Caki2 (cell line): Measurements from ENCODE around the gene POU3F1. TPM values are rescaled to one million over a fixed set of nuclear protein-coding genes. Genes with fewer than 3 reads are reported as not detected.

Source experiments
- DNase-seq: peaks from one replicate; pipeline ENCODE4 v3.0.0-alpha.2; 2015; ENCODE audit warnings: low read depth
- in situ Hi-C: cut with HindIII; loops from 2 replicates; pipeline ENCODE4 v1.10.0; 2016; ENCODE audit warnings: low sequenced_read_pairs, low pct_unique_long_range_greater_than_20kb, mixed read lengths
- total RNA-seq: library from RNA; depleted of rRNA; stranded (reverse); fragments of >200 nt; shearing (Covaris generic); gene quantifications from 2 replicates; pipeline ENCODE4 v1.2.3, GENCODE V29; 2014; ENCODE audit warnings: low replicate concordance

Gene POU3F1
- total RNA-seq, 1 experiment from 2014 or later, result not detected

DNA sequence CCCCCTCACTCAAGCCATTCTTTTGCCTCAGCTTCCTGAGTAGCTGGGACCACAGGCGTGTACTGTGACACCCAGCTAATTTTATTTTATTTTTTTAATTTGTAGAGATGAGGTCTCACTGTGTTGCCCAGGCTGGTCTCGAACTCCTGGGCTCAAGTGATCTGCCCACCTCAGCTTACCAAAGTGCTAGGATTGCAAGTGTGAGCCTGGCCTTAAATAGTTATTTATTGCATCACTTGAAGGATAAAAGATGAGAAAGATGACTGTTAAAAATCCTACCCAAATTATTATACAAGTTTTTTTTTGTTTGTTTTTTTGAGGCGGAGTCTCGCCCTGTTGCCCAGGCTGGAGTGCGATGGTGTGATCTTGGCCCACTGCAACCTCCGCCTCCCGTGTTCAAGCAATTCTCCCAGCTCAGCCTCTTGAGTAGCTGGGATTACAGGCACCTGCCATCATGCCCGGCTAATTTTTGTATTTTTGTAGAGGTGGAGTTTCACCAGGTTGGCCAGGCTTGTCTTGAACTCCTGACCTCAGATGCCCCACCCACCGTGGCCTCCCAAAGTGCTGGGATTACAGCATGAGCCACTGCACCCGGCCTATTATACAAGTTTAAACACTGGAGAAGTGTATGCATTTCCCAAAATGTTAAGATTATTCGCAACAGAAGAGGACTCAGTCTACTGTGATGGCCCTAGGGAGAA lies 31.7 kb downstream of the POU3F1 start:
- DNase-seq, result no peak
- in situ Hi-C loops, result no loop called here

DNA sequence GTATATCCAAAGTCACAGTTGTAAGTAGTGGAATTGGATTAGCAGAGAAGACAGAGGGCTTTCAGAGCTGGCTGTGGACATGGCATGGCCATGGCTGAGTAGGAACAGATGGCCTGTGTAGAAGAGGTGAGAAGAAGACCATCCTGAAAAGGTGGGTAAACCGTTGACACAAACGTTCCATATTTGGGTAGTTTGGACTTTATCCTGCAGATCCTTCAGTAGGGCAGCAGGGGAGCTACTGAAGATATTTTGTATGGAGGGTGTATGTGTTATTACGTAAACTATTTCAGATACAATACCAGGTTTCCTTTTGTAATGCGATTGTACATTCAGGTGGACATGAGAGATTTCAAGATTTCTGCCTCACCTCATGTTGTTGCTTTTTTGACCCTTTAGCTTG lies 32.4 kb downstream of the POU3F1 start:
- no peak for DNase-seq
- in situ Hi-C loops, result no loop called here

DNA sequence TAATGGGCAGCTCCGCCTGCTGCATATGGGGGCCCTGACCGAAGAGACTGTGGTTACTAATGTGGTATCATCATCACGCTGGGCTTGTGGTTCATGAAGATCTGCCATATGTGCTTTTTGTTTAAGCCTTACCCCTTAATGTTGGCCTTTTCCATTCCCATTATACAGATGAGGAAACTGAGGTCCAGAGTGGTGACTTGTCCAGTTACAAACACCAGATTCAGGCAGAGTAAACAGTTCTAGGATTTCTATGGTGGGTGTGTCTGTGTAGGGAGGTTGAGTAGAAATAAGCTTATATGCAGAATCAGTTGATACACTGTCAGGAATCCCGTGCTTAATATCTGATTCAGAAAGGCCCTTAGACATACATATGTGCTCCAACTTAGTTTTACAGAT lies 33.4 kb downstream of the POU3F1 start:
- no peak for DNase-seq
- in situ Hi-C loops, result no loop called here

DNA sequence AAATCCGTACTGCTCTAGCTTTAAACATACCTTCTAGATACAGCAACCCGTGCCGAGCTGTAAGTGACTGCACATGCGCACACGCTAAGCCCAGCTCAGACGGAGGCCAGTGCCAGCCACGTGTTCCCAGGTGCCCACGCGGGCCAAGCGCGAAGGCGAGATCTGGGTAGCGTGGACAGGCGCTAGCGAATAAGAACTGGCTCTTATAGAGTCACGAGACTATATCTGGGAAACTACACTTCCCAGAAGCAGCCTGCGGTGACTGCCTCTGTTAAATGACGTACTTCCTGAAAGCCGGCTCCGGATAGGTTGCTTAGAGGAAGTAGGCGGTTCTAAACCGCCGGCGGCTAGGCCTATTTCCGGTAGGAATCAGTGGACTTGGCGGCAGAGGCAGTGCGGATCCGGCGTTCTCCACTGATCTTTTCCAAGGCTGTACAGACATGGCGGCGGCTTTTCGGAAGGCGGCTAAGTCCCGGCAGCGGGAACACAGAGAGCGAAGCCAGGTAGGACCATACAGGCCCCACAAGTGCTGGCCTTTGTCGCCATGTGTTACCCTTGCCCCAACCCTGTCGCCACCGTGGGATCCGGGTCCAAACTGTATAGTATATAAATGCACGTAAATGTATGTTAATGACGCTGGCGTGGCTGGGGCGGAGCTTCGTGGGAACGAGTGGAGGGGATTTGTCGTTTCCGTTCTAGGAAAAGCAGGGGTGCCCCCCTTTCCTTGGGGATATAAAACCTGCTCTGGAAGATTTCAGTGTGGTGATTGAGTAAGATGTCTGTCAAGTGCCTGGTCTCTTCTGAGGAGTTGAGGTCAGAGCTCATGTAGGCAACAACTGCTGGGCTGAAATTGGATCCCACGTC lies 34.0 kb downstream of the POU3F1 start, which contains the start of gene UTP11:
UTP11 (plus strand) TSS at position 372 of the 864 bp plus-strand sequence; CDS start at position 441, 69 bp downstream.
- peak; percentile 97 for DNase-seq
- in situ Hi-C loops, result no loop called here

DNA sequence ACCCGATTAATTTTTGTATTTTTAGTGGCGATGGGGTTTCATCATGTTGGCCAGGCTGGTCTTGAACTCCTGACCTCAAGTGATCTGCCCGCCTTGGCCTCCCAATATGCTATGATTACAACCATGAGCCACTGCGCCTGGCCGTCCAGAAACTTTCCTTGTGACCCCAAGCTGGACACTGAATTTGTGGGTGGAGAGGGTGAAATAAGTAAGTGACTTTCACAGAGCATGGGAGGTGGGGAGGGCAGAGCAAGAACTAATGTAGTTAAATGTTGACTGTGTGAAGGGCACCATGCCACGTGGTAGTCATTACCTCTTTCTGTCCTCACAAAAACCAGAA lies 36.8 kb downstream of the POU3F1 start:
- DNase-seq, result no peak
- in situ Hi-C loops, result no loop called here

- in situ Hi-C loops, result no loop called here
- no peak for DNase-seq
Measured at GRCh38 chr1:38009088-38009840, 37.3 kb downstream of the POU3F1 start.

GRCh38 chr1:38006008-38006828 lies 40.4 kb downstream of the POU3F1 start:
- no peak for DNase-seq
- in situ Hi-C loops, result no loop called here

DNA sequence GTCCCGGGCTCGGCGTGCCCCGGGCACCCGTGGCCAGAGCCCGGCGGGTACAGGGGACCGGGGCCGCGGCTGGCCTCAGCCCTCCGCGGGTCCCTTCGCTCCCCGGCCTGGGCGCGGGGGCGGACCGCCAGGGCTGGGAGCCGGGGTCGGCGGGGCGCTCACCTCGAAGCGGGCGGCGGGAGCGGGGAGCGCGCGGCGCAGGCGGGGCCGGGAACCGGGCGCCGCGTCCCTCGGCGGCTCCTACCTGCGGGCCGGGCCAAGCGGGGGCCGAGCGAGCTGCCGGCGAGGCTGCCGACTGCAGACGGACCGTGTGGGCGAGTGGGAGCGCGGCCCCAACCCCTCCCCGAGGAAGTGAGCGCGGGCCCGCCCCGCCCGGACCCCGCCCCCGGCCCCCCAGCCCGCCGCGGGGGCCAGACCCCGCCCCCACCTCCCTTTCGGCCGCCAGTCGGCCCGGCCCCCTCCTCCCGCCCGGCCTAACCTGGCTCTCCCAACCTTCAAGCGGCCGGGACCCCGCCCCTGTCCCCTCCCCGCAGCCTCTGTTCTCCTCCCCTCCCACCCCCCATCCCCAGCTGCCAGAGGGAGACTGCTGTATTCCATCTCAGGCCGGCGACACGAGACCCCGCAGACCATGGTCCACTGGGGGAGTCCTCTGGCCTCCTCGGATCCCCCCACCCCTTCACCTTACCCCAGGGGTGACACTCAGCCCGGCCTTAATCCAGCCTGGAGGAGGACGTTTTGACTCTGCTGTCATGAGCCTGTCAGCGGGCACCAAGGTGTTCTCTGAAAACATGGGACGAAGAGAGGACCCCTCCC lies 41.2 kb downstream of the POU3F1 start, which contains the start of gene FHL3:
FHL3 (minus strand) TSS at position 320 of the 813 bp plus-strand sequence. CDS start 6,102 bp downstream, outside the sequence.
- no peak for DNase-seq
- in situ Hi-C loops, result no loop called here

DNA sequence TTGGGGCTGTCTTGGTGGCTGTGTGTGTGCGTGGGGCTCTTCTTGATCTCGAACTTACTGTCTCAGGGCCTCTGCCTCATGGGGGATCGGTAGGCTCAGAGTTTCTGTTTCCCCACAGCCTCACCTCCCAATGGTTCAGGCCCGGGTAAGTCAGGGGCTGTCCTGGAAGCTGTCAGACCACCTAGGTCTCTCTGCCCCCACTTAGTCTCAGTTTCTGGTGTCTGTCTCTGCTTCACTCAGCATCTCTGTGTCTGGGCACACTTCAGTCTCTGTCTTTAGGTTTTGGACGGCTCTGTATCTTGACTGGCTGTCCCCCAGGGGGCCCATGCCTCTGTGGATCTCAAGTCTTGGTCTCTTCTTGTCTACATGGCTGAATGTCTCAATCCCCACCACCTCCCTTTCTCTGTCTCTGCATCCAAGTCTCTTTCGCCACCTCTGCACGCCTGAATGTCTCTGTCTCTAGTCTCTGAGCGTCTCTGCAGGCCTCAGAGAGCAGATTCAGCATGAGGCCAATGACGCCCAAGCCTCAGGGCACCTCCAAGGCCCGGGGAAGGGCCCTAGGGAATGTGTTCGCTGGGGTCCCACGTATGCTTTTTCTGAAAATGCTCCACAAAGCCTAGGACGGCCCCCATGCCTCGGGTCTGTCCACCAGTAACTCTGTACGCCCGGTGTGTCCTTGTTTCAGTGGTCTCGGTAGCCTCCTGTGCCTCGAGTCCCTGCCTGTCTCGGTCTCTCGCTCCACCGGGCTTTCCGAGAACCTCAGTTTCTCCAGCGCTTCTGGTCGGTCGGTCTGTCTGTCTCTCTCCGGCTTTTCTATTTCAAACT lies 42.1 kb downstream of the POU3F1 start:
- no peak for DNase-seq
- in situ Hi-C loops, result no loop called here

DNA sequence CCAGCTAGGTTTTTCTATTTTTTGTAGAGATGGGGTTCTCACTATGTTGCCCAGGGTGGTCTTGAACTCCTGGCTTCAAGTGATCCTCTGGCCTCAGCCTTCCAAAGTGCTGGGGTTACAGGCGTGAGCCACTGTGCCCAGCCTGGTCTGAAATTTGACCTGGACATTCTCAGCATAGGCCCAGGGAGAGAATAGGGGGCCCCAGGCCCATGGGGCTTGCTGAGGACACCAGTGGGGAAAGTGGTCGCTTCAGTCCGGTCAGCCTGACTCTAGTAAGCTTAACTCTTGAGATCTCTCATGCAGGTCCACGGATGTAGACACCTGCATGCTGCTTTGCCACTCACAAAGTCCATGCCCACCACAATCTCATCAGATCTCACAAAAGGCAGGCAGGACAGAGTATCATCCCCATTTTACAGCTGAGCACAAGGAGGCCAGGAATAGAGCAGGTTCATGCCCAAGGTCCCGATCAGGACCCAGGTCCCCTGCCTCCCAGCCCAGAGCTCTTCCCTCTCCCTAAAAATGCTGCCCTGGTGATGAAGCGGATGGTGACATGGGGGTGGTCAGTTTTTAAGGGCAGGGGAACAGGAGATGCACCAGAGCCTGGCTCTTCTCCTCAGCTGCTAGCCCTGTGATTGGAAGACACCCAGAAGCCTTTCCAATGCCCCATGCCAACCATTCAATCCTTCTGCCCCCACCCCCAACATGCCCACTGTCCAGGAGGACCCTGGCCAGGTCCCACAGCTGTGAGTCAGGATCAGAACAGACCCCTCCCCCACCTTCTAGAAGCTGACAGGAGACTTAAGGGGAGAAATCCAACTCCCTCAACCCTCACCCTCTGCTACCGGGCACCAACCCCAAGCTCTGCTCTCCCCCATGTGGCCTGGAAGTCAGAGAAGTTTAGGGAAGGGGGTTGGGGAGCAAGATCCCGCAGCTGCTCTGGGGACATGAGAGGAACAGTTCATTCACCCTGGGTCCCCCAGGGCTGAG lies 43.0 kb downstream of the POU3F1 start:
- DNase-seq, result no peak
- in situ Hi-C loops, result no loop called here

- in situ Hi-C loops, result no loop called here
- no peak for DNase-seq
Measured at GRCh38 chr1:38000529-38001455, 45.8 kb downstream of the POU3F1 start.

- in situ Hi-C loops, result no loop called here
- no peak for DNase-seq
Measured at GRCh38 chr1:38000233-38000528, 46.4 kb downstream of the POU3F1 start.

DNA sequence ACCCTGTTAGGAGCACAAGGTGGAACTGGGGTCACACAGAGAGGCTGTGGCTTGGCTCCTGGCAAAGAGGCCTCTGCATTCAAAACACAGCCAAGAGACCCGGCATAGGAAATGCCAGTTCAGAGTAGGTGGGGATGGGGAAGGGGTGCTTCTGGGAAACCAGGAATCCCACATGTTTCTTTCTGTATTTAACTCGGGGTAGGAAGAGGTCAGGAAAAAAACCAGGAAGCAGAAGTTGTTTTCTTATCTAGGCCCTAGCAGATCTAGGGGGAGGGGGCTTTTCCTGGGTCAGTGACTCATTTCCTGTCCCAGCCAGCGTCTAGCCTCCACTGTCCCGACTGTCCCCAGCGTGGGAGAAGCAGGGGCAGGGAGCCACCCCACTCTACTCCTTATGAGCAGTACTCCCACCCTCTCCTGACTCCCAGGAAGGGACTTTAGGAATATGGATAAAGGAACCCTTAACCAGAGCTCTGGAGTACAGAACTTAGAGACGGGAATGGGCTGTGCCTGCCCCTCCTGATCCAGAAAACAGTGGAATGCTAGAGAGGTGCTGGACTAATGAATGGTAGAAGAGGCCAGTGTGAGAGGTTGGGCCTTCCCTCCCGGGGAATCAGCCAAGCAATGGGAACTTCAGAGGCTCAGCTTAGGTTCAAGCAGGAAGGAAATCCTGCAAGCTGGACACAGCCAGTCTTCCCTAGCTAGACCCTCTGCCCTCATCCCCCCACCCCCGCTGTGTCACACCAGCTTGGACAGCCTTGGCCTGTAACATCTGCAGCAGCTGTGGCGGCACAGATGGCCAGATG lies 47.0 kb downstream of the POU3F1 start:
- in situ Hi-C loops, result no loop called here
- DNase-seq, result no peak

DNA sequence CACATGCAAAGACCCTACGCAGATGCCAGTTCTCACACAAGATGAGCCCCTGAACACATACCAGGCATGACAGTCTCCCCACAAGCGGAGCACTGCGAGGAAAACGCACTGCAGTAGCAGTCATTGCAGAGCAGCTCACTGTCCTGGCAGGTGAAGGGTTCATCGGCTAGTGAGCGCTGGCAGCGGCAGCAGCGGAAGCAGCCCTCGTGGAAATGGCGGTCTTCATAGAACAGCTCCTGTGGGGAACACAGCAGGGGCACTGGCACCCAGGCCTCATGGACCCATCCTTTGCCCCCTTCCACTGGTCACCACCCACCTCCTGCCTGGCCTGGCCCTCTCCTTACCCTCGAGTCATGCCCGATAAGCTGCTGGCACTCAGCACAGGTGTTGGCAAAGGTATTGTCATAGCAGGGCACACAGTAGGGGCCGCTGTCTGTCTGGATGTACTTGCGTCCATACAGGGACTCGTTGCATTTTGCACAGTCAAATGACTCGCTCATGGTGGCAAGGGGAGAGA lies 47.6 kb downstream of the POU3F1 start:
- no peak for DNase-seq
- in situ Hi-C loops, result no loop called here
